ENCODE measurements around the gene CCDC197. TPM values are rescaled to one million over a fixed set of nuclear protein-coding genes. Genes with fewer than 3 reads are reported as not detected.

Gene CCDC197
- total RNA-seq, 2 donors from 2014 or later, result not detected

- no peaks in the 10 kb centered on the region for H3K4me1 ChIP-seq (replicated peaks)
- DNase-seq (ENCODE audit: low spot score), result no peak
- 56% methylated on average over 9 of the region's 9 CpGs for WGBS
- H3K27me3 ChIP-seq (replicated peaks; ENCODE audit: insufficient read depth), result no peaks in the 10 kb centered on the region
- no peak overlapping the region for H3K27ac ChIP-seq
- no peak for TF ChIP-seq POLR2AphosphoS5 (IDR thresholded peaks at IDR 0.05)
- TF ChIP-seq, protein P1, sequence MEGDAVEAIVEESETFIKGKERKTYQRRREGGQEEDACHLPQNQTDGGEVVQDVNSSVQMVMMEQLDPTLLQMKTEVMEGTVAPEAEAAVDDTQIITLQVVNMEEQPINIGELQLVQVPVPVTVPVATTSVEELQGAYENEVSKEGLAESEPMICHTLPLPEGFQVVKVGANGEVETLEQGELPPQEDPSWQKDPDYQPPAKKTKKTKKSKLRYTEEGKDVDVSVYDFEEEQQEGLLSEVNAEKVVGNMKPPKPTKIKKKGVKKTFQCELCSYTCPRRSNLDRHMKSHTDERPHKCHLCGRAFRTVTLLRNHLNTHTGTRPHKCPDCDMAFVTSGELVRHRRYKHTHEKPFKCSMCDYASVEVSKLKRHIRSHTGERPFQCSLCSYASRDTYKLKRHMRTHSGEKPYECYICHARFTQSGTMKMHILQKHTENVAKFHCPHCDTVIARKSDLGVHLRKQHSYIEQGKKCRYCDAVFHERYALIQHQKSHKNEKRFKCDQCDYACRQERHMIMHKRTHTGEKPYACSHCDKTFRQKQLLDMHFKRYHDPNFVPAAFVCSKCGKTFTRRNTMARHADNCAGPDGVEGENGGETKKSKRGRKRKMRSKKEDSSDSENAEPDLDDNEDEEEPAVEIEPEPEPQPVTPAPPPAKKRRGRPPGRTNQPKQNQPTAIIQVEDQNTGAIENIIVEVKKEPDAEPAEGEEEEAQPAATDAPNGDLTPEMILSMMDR (IDR thresholded peaks at IDR 0.05), result no peak
- TF ChIP-seq POLR2A (IDR thresholded peaks at IDR 0.05), result no peak
- no peak overlapping the region for H3K4me3 ChIP-seq
- H3K9me3 ChIP-seq, result no peaks in the 10 kb centered on the region
- no peaks in the 10 kb centered on the region for H3K36me3 ChIP-seq
- intact Hi-C loops (cut with DNase I), result no loop called here
These were observed 10.1 kb upstream of the CCDC197 start for GRCh38 chr14:93986955-93987354.

GRCh38 chr14:93987376-93987775 lies 9.7 kb upstream of the CCDC197 start:
- no peak for DNase-seq (ENCODE audit: low spot score)
- H3K9me3 ChIP-seq, result no peaks in the 10 kb centered on the region
- H3K36me3 ChIP-seq, result no peaks in the 10 kb centered on the region
- TF ChIP-seq POLR2AphosphoS5 (IDR thresholded peaks at IDR 0.05) (no peak), POLR2A (IDR thresholded peaks at IDR 0.05) (no peak)
- TF ChIP-seq, protein P1 (IDR thresholded peaks at IDR 0.05), result no peak
- H3K27ac ChIP-seq, result no peak overlapping the region
- no peaks in the 10 kb centered on the region for H3K27me3 ChIP-seq (replicated peaks; ENCODE audit: insufficient read depth)
- no peaks in the 10 kb centered on the region for H3K4me1 ChIP-seq (replicated peaks)
- WGBS, result 58% methylated on average over 11 of the region's 12 CpGs
- intact Hi-C loops (cut with DNase I), result no loop called here
- no peak overlapping the region for H3K4me3 ChIP-seq

GRCh38 chr14:93987815-93988476 lies 9.2 kb upstream of the CCDC197 start:
- Histone ChIP-seq H3K36me3 (no peaks in the 10 kb centered on the region), H3K27me3 (replicated peaks; ENCODE audit: insufficient read depth) (no peaks in the 10 kb centered on the region), H3K4me3 (no peak overlapping the region), H3K9me3 (no peaks in the 10 kb centered on the region), H3K27ac (no peak overlapping the region), H3K4me1 (replicated peaks) (no peaks in the 10 kb centered on the region)
- WGBS, result 76% methylated on average over 3 of the region's 3 CpGs
- DNase-seq (ENCODE audit: low spot score), result no peak
- TF ChIP-seq POLR2A (IDR thresholded peaks at IDR 0.05), result no peak
- no peak for TF ChIP-seq POLR2AphosphoS5 (IDR thresholded peaks at IDR 0.05)
- TF ChIP-seq, protein P1 (IDR thresholded peaks at IDR 0.05), result no peak
- intact Hi-C loops (cut with DNase I), result no loop called here

- no peaks in the 10 kb centered on the region for H3K27me3 ChIP-seq (replicated peaks; ENCODE audit: insufficient read depth)
- no peaks in the 10 kb centered on the region for H3K36me3 ChIP-seq
- H3K4me1 ChIP-seq (replicated peaks), result no peaks in the 10 kb centered on the region
- no peak overlapping the region for H3K4me3 ChIP-seq
- intact Hi-C loops (cut with DNase I), result loop anchor here (10.0 kb wide), 1 partner anchor 335 kb away; no protein-coding TSS in a partner anchor
- H3K27ac ChIP-seq, result no peak overlapping the region
- no peaks in the 10 kb centered on the region for H3K9me3 ChIP-seq
- WGBS, result 75% methylated on average over 4 of the region's 4 CpGs
- TF ChIP-seq POLR2AphosphoS5 (IDR thresholded peaks at IDR 0.05), result no peak
- no peak for TF ChIP-seq POLR2A (IDR thresholded peaks at IDR 0.05)
- TF ChIP-seq, protein P1 (IDR thresholded peaks at IDR 0.05), result no peak
- no peak for DNase-seq (ENCODE audit: low spot score)
These were observed 7.2 kb upstream of the CCDC197 start for GRCh38 chr14:93989939-93990338.

DNA sequence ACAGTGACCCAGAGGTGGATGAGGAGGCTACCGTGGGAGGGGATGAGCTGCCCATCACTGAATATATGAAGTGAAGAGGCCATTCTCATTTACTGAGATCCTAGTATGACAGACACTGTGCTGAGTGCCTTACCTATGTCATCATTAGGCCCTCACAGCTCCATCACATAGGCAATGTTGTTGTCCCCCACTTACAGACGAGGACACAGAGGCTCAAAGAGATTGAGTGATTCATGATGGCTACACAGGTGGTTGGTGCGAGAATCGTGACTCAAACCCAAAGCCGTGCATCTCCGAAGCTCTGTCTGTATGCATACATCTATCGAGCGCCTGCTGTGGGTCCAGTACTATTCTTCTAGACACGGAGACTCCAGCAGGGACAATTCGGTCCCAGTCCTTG lies 5.9 kb upstream of the CCDC197 start:
- Histone ChIP-seq H3K36me3 (no peaks in the 10 kb centered on the region), H3K27me3 (replicated peaks; ENCODE audit: insufficient read depth) (no peaks in the 10 kb centered on the region), H3K4me3 (no peak overlapping the region), H3K27ac (no peak overlapping the region), H3K9me3 (no peaks in the 10 kb centered on the region), H3K4me1 (replicated peaks) (no peaks in the 10 kb centered on the region)
- TF ChIP-seq POLR2A (IDR thresholded peaks at IDR 0.05) (no peak), POLR2AphosphoS5 (IDR thresholded peaks at IDR 0.05) (no peak)
- TF ChIP-seq, protein P1 (IDR thresholded peaks at IDR 0.05), result no peak
- no peak for DNase-seq (ENCODE audit: low spot score)
- 89% methylated on average over 10 of the region's 10 CpGs for WGBS
- intact Hi-C loops (cut with DNase I), result loop anchor here (10.0 kb wide), 1 partner anchor 336 kb away; no protein-coding TSS in a partner anchor

Data from prostate gland (tissue), 2 donors.